HG02678 (cell line): ENCODE measurements around the gene MRPL11.

Experiments
- ATAC-seq: cut with Tn5 transposase; IDR thresholded peaks from one replicate; pipeline ENCODE4 v1.9.1; 2021; ENCODE audit warnings: mild to moderate bottlenecking, moderate library complexity; ENCODE audit not compliant: unreplicated experiment

MRPL11 gene

GRCh38 chr11:66407651-66408050, 31.0 kb downstream of the MRPL11 start:
- no peak for ATAC-seq

DNA sequence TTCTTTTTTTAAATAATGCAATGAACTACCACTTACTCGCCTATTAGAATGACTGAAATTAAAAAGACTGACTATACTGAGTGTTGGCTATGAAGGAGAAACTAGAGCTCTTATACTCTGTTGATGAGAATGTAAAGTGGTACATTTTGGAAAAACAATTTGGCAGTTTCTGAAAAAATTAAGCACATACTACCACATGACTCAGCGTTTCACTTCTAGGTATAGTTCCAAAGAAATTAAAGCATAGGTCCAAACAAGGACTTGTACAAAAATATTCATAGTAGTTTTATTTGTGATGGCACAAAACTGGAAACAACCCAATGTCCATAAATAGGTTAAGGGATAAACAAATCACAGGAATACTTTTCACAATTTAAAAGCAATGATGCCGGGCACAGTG, 44.7 kb downstream of the MRPL11 start:
- no peak for ATAC-seq

- ATAC-seq = no peak
These were observed 47.3 kb downstream of the MRPL11 start for GRCh38 chr11:66391322-66391721.

GRCh38 chr11:66388780-66389386, 49.8 kb downstream of the MRPL11 start:
- no peak for ATAC-seq

DNA sequence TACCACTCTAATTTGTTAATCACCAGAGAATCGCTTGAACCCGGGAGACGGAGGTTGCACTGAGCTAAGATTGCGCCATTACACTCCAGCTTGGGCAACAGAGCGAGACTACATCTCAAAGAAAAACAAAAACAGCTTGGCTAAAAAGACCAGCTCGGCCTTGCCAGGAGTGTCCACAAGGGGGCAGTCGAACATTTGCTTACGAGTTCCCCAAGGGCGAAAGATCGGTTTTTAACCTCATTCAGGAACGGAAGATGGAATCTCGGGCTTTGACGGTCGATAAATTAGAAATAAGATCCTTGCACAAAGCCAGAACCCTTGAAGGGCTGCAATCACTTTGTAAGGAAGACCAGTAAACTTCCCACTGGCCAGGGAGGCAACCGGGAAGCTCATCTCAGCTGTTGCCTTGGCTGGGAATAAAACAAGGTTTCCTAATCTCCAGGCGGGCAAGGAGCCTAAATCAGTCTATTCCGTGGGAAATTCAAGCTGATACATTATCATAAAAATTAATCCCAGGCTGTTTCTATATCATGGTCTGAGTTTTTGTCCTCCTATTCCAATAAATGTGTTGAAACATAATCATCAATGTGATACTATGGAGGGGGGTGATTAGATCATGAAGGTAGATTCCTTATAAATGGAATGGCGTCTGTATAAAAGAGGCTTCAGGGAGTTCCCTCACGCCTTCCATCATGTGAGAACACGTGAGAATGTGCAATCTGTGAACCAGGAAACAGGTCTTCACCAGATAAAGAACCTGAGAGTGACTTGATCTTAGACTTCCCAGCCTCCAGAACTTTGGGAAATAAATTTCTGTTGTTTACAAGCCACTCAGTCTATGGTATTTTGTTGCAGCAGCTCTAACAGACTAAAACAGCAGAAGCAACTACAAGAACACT, 52.2 kb downstream of the MRPL11 start:
- no peak for ATAC-seq
